Thyroid gland (tissue), 4 donors: ENCODE results near the gene ABCA5.

Source experiments
- POLR2A ChIP-seq, 2 donors: fragments of 450-650 bp; IDR thresholded peaks; one replicate each; pipeline ENCODE4 v1.6.1; 2017; ENCODE audit warnings: antibody characterized with exemption in 2 of 2, mild to moderate bottlenecking in 2 of 2, moderate library complexity in 1 of 2
- TF ChIP-seq, protein P1 (sequence below), 6 experiments: fragments of 200-600 bp in 3 of 6; fragments of 450-650 bp in 3 of 6; sonication (generic) in 3 of 6; IDR thresholded peaks; one replicate each; pipeline ENCODE4 v1.5.1; 2016 to 2019; ENCODE audit warnings: antibody characterized with exemption in 6 of 6, mild to moderate bottlenecking in 2 of 6, inconsistent platforms in 1 of 6, moderate library complexity in 1 of 6

- TF ChIP-seq, protein P1, sequence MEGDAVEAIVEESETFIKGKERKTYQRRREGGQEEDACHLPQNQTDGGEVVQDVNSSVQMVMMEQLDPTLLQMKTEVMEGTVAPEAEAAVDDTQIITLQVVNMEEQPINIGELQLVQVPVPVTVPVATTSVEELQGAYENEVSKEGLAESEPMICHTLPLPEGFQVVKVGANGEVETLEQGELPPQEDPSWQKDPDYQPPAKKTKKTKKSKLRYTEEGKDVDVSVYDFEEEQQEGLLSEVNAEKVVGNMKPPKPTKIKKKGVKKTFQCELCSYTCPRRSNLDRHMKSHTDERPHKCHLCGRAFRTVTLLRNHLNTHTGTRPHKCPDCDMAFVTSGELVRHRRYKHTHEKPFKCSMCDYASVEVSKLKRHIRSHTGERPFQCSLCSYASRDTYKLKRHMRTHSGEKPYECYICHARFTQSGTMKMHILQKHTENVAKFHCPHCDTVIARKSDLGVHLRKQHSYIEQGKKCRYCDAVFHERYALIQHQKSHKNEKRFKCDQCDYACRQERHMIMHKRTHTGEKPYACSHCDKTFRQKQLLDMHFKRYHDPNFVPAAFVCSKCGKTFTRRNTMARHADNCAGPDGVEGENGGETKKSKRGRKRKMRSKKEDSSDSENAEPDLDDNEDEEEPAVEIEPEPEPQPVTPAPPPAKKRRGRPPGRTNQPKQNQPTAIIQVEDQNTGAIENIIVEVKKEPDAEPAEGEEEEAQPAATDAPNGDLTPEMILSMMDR (IDR thresholded peaks at IDR 0.05), result no peak
- TF ChIP-seq POLR2A (IDR thresholded peaks at IDR 0.05), result no peak
Observed at GRCh38 chr17:69284646-69285045, 42.3 kb downstream of the ABCA5 start.
